ENCODE data around the gene GPR132. TPM values are rescaled to one million over a fixed set of nuclear protein-coding genes. Genes with fewer than 3 reads are reported as not detected.

GPR132 gene
- total and polyA plus RNA-seq, 2 donors (not counting 3 experiments of a cell fraction or from before 2014, with no cell fraction given): not detected

DNA sequence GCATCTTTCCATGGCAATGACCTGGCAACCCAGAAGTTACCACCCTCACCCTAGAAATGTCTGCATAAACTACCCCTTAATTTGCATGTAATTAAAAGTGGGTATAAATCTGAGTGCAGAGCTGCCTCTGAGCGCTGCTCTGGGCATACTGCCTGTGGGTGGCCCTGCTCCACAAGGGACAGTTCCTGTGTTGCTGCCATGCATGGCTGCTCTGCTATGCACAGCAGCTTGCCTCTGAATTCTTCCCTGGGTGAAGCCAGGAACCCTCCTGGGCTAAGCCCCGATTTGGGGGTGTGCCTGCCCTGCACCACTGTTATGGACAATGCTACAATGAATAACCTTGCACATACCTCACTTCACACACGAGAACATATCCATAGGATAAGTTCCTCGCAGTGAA is 35.7 kb upstream of the GPR132 start:
- no peak for TF ChIP-seq MYC (IDR thresholded peaks at IDR 0.05; ENCODE audit: low read depth, low read length)
- no peak for TF ChIP-seq EZH2 (IDR thresholded peaks at IDR 0.05; ENCODE audit: borderline replicate concordance, low read depth, low read length, severe bottlenecking)
- TF ChIP-seq, protein P1, sequence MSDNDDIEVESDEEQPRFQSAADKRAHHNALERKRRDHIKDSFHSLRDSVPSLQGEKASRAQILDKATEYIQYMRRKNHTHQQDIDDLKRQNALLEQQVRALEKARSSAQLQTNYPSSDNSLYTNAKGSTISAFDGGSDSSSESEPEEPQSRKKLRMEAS (IDR thresholded peaks at IDR 0.05; ENCODE audit: insufficient read depth, insufficient read length): no peak
- no peak for TF ChIP-seq JUN (IDR thresholded peaks at IDR 0.05; ENCODE audit: borderline replicate concordance, insufficient read depth, insufficient read length, low read depth)
- TF ChIP-seq, protein P2, sequence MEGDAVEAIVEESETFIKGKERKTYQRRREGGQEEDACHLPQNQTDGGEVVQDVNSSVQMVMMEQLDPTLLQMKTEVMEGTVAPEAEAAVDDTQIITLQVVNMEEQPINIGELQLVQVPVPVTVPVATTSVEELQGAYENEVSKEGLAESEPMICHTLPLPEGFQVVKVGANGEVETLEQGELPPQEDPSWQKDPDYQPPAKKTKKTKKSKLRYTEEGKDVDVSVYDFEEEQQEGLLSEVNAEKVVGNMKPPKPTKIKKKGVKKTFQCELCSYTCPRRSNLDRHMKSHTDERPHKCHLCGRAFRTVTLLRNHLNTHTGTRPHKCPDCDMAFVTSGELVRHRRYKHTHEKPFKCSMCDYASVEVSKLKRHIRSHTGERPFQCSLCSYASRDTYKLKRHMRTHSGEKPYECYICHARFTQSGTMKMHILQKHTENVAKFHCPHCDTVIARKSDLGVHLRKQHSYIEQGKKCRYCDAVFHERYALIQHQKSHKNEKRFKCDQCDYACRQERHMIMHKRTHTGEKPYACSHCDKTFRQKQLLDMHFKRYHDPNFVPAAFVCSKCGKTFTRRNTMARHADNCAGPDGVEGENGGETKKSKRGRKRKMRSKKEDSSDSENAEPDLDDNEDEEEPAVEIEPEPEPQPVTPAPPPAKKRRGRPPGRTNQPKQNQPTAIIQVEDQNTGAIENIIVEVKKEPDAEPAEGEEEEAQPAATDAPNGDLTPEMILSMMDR (IDR thresholded peaks at IDR 0.05; ENCODE audit: extremely low read depth in 1 of 2, insufficient read depth in 1 of 2, low read depth in 1 of 2, low read length in 2 of 2): no peak
- no peak for TF ChIP-seq POLR2A (IDR thresholded peaks at IDR 0.05; ENCODE audit: low read depth, low read length)
- TF ChIP-seq GATA2 (IDR thresholded peaks at IDR 0.05; ENCODE audit: insufficient read depth, insufficient read length, low read depth, low read length): no peak
- TF ChIP-seq POLR2AphosphoS5 (IDR thresholded peaks at IDR 0.05; ENCODE audit: insufficient read depth, low read depth, low read length): no peak
- no peak for TF ChIP-seq FOS (IDR thresholded peaks at IDR 0.05; ENCODE audit: borderline replicate concordance, insufficient read depth, low read length)
- peaks cover 12 to 32% of the 10 kb centered on the region in 2 experiments for H3K27me3 ChIP-seq (ENCODE audit: control insufficient read depth in 2 of 2, insufficient read depth in 2 of 2, low read length in 2 of 2)
- no peak overlapping the region for H3K27ac ChIP-seq (ENCODE audit: insufficient read depth, low read depth, low read length)
- no TSS peak for BruUV-seq (replicated peaks)
- no peak overlapping the region for H2AFZ ChIP-seq (ENCODE audit: low read depth, low read length)
- intact Hi-C loops (cut with micrococcal nuclease) (no loop called here), dilution Hi-C loops (cut with MboI; ENCODE audit: extremely low pct_ligation_motif_present, low sequenced_read_pairs) (no loop called here)
- H3K36me3 ChIP-seq (ENCODE audit: control insufficient read depth in 2 of 2, extremely low read depth in 1 of 2, insufficient read depth in 2 of 2, low read length in 2 of 2): no peaks in the 10 kb centered on the region
- no peak for FAIRE-seq
- no peak overlapping the region for H3K4me3 ChIP-seq (replicated peaks in 1 of 3; ENCODE audit: insufficient read depth in 1 of 3, low read depth in 1 of 3, low read length in 3 of 3)
- CTCF ChIA-PET: no interaction called here
- H3K79me2 ChIP-seq (ENCODE audit: control insufficient read depth, insufficient read depth, low read length): no peaks in the 10 kb centered on the region
- H3K9me3 ChIP-seq (replicated peaks; ENCODE audit: control insufficient read depth, insufficient read depth, low read length): no peaks in the 10 kb centered on the region
- H4K20me1 ChIP-seq (replicated peaks; ENCODE audit: control insufficient read depth, extremely low read depth, insufficient read depth, low read length): no peaks in the 10 kb centered on the region
- H3K9ac ChIP-seq (replicated peaks; ENCODE audit: extremely low read depth, insufficient read depth, low read length): no peak overlapping the region
- H3K9me1 ChIP-seq (replicated peaks; ENCODE audit: control insufficient read depth, extremely low read depth, insufficient read depth, low read length): no peaks in the 10 kb centered on the region
- no peaks in the 10 kb centered on the region for H3K4me1 ChIP-seq (ENCODE audit: control insufficient read depth, extremely low read depth, insufficient read depth, low read length)
- no peak for DNase-seq (ENCODE audit: low read depth, low spot score)
- no peak overlapping the region for H3K4me2 ChIP-seq (ENCODE audit: insufficient read depth, low read length)
- POLR2A ChIA-PET: no interaction called here
